HAP-1 (cell line): Measurements from ENCODE around the gene PRAME.

Experiments
- DNase-seq, 2 experiments: peaks; one replicate each; pipeline ENCODE4 v3.0.0-alpha.2; 2016 to 2020; ENCODE audit warnings: low spot score in 2 of 2
- H3K27me3 ChIP-seq: fragments of 250-450 bp; sonication (Bioruptor Pico); 2 replicates; pipeline ENCODE4 v1.5.1; 2020; ENCODE audit warnings: low read depth, mild to moderate bottlenecking, moderate library complexity
- H3K36me3 ChIP-seq: fragments of 250-450 bp; sonication (Bioruptor Pico); replicated peaks from 2 replicates; pipeline ENCODE4 v1.5.1; 2020; ENCODE audit warnings: mild to moderate bottlenecking
- H3K4me1 ChIP-seq: fragments of 250-450 bp; sonication (Bioruptor Pico); 2 replicates; pipeline ENCODE4 v1.5.1; 2020; ENCODE audit warnings: mild to moderate bottlenecking
- H3K4me3 ChIP-seq: fragments of 250-450 bp; sonication (Bioruptor Pico); 2 replicates; pipeline ENCODE4 v1.5.1; 2020; ENCODE audit warnings: mild to moderate bottlenecking, moderate library complexity
- H3K9me3 ChIP-seq: fragments of 250-450 bp; sonication (Bioruptor Pico); 2 replicates; pipeline ENCODE4 v1.5.1; 2020; ENCODE audit warnings: mild to moderate bottlenecking, moderate library complexity
- in situ Hi-C: fragments of 300-500 bp; cut with MboI; formaldehyde crosslinking; loops from 3 replicates; pipeline ENCODE4 v1.14.3; 2020; ENCODE audit warnings: low sequenced_read_pairs, inconsistent platforms, mixed read lengths

Gene PRAME

DNA sequence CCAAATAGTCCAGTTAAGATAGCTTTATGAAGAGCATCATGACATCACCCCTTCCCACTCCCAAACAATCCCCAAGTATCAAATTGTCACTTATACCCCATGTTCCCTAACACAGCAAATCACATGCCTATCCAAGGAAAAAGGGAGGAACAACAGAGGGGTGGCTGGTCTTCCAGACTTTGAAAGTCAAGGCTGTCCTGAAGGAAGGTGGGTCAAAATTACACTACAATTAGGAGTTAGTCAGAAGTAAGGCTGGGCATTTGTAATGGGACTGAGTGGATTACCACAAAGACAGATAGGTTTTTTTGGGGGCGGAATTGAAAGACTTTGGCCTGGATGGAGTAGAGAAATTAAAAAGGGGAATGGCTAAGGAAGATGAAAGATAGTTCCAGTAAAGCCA, 5.9 kb downstream of the PRAME start:
- in situ Hi-C loops: no loop called here
- Histone ChIP-seq H3K9me3 (no peaks in the 10 kb centered on the region), H3K4me1 (no peaks in the 10 kb centered on the region), H3K36me3 (no peaks in the 10 kb centered on the region), H3K27me3 (no peaks in the 10 kb centered on the region), H3K4me3 (no peak overlapping the region)
- no peak for DNase-seq

GRCh38 chr22:22552630-22553029, 6.4 kb downstream of the PRAME start:
- in situ Hi-C loops: no loop called here
- no peak for DNase-seq

GRCh38 chr22:22550789-22551434, 8.2 kb downstream of the PRAME start:
- no peaks in the 10 kb centered on the region for H3K36me3 ChIP-seq
- in situ Hi-C loops: no loop called here
- no peaks in the 10 kb centered on the region for H3K9me3 ChIP-seq
- no peak for DNase-seq
- no peak overlapping the region for H3K4me3 ChIP-seq
- no peaks in the 10 kb centered on the region for H3K4me1 ChIP-seq
- H3K27me3 ChIP-seq: no peaks in the 10 kb centered on the region

More at GRCh38 chr22:22552630-22553029, 6.4 kb downstream of the PRAME start:
- Histone ChIP-seq H3K27me3 (no peaks in the 10 kb centered on the region), H3K4me3 (no peak overlapping the region), H3K36me3 (no peaks in the 10 kb centered on the region), H3K9me3 (no peaks in the 10 kb centered on the region), H3K4me1 (no peaks in the 10 kb centered on the region)

- H3K9me3 ChIP-seq: no peaks in the 10 kb centered on the region
- no peaks in the 10 kb centered on the region for H3K27me3 ChIP-seq
- DNase-seq: no peak
- no peaks in the 10 kb centered on the region for H3K4me1 ChIP-seq
- in situ Hi-C loops: no loop called here
- H3K36me3 ChIP-seq: no peaks in the 10 kb centered on the region
- H3K4me3 ChIP-seq: no peak overlapping the region
These were observed 10.2 kb downstream of the PRAME start for GRCh38 chr22:22548910-22549309.

- no peak overlapping the region for H3K4me3 ChIP-seq
- in situ Hi-C loops: no loop called here
- no peaks in the 10 kb centered on the region for H3K27me3 ChIP-seq
- DNase-seq: no peak
- no peaks in the 10 kb centered on the region for H3K4me1 ChIP-seq
- H3K9me3 ChIP-seq: no peaks in the 10 kb centered on the region
- no peaks in the 10 kb centered on the region for H3K36me3 ChIP-seq
These were observed 10.7 kb downstream of the PRAME start for GRCh38 chr22:22548317-22548716.

DNA sequence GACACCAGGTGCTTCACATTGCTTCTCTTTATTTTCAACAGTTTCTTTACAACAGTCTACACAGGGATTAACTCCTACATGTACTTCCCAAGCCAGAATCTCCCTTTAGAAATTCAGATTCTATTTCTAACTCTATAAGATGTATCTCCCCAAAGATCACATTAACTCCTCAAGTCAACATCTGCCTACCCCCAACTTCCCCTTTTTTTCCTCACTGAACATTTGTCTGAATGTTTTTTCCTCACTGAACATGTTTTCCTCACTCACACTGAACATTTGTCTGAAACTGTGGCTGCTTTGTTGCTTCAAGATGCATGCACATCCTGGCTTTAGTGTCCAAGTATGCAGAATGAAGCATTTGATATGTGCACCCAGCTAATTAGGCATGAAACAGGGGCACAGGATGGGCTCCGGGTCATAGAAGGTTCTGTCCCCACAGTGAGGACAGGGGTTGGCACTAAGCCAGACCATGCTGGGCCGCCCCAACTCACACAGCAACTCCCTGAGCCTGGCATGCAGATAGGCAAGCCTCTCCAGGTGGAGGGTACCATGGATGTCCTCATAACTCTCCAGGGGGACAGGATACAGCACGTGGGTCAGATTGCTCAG, 11.3 kb downstream of the PRAME start:
- in situ Hi-C loops: no loop called here
- Histone ChIP-seq H3K9me3 (no peaks in the 10 kb centered on the region), H3K4me3 (no peak overlapping the region), H3K36me3 (no peaks in the 10 kb centered on the region), H3K4me1 (no peaks in the 10 kb centered on the region), H3K27me3 (no peaks in the 10 kb centered on the region)
- DNase-seq: no peak

DNA sequence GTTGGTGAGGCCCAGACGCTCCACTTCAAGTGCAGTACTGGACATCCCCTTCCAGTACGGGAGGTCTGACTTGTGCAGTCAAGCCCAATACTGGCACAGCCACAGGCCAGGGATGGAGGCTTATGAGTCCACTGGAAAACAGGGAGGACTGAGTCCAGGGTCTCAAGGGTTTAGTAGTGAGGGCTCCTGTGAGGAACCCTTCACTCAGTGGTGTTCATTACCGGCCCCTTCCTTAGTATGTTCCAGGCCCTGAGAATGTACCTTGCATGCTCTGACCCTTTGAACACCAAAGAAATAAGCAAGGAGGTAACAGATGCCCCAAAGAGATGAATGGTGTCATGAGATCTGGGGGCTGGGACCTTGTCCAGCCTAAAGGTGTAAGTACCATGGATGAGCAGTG, 11.8 kb downstream of the PRAME start:
- H3K27me3 ChIP-seq: no peaks in the 10 kb centered on the region
- H3K4me1 ChIP-seq: no peaks in the 10 kb centered on the region
- no peak overlapping the region for H3K4me3 ChIP-seq
- no peaks in the 10 kb centered on the region for H3K9me3 ChIP-seq
- in situ Hi-C loops: no loop called here
- no peak for DNase-seq
- no peaks in the 10 kb centered on the region for H3K36me3 ChIP-seq

DNA sequence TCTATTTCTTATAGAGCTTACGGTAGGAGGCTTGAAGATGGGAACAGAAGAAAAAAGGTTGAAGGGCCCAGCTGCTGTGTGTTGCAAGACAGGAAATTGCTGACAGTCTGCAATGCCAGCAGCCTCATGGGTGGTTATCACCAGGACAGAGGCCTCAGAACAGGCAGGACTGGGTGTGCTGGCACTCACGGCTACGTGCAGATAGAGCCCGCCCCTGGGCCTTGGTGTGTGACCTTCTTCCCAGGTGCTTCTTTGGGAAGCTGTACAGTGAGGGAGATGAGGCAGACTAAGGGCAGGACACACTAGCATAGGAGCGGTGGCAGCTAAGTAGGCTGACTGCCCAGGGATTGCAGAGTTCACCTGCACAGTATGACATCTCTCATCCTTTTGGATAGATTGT, 12.6 kb downstream of the PRAME start:
- no peaks in the 10 kb centered on the region for H3K4me1 ChIP-seq
- H3K9me3 ChIP-seq: no peaks in the 10 kb centered on the region
- no peaks in the 10 kb centered on the region for H3K27me3 ChIP-seq
- no peak overlapping the region for H3K4me3 ChIP-seq
- in situ Hi-C loops: no loop called here
- no peaks in the 10 kb centered on the region for H3K36me3 ChIP-seq
- DNase-seq: no peak

GRCh38 chr22:22545084-22545483, 14.0 kb downstream of the PRAME start:
- in situ Hi-C loops: no loop called here
- no peak for DNase-seq
- Histone ChIP-seq H3K36me3 (no peaks in the 10 kb centered on the region), H3K9me3 (no peaks in the 10 kb centered on the region), H3K27me3 (no peaks in the 10 kb centered on the region), H3K4me3 (no peak overlapping the region), H3K4me1 (no peaks in the 10 kb centered on the region)

DNA sequence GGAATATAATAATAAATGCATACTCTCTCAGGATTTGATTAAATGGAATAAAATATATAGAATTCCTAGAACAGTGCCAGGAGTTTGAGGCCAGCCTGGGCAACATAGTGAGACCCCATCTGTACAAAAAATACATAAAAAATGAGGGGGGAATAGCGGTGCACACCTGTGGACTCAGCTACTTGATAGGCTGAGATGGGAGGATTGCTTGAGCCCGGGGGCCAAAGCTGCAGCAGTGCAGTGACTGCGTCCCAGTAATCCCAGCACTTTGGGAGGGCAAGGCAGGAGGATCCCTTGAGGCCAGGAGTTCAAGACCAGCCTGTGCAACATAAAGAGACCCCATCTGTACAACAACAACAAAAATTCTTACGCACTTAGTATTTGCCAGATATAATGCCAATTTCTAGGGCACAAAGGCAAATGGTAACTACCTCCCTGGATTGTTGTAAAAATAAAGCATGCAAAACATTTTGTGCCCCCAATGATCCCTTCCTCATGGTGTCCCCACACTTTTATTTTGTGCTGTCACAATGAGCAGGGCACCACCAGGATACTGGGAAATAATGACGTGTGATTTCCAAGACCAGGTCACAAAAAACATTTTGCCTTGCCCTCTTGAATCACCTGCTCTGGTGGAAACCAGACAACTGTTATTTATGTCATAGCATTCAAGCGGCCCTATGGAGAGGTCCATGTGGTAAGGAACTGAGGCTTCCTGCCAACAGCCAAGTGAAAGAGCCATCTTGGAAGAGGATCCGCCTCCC, 20.7 kb downstream of the PRAME start:
- Histone ChIP-seq H3K9me3 (no peaks in the 10 kb centered on the region), H3K27me3 (no peaks in the 10 kb centered on the region), H3K4me1 (no peaks in the 10 kb centered on the region), H3K36me3 (no peaks in the 10 kb centered on the region), H3K4me3 (no peak overlapping the region)
- in situ Hi-C loops: no loop called here
- DNase-seq: no peak

DNA sequence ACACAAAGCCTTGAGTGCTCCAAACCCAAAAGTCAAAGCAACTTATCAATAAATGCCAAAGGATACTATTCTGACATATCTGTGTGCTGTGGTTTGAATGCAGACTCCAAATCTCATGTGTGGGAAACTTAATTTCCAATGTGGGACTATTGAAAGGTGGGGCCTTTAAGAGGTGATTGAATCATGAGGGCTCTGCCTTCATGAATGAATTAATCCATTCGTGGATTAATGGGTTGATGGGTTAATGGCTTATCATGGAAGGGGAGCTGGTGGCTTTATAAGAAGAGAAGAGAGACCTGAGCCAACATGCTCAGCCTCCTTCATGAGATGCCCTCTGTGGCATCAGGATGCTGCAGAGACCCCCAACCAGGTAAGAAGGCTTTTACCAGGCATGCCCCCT, 22.1 kb downstream of the PRAME start:
- no peaks in the 10 kb centered on the region for H3K36me3 ChIP-seq
- in situ Hi-C loops: no loop called here
- H3K4me3 ChIP-seq: no peak overlapping the region
- H3K9me3 ChIP-seq: no peaks in the 10 kb centered on the region
- no peaks in the 10 kb centered on the region for H3K27me3 ChIP-seq
- no peak for DNase-seq
- no peaks in the 10 kb centered on the region for H3K4me1 ChIP-seq

- Histone ChIP-seq H3K4me3 (no peak overlapping the region), H3K9me3 (no peaks in the 10 kb centered on the region), H3K27me3 (no peaks in the 10 kb centered on the region), H3K4me1 (no peaks in the 10 kb centered on the region), H3K36me3 (no peaks in the 10 kb centered on the region)
- in situ Hi-C loops: no loop called here
- no peak for DNase-seq
These were observed 22.6 kb downstream of the PRAME start for GRCh38 chr22:22536515-22536914.

DNA sequence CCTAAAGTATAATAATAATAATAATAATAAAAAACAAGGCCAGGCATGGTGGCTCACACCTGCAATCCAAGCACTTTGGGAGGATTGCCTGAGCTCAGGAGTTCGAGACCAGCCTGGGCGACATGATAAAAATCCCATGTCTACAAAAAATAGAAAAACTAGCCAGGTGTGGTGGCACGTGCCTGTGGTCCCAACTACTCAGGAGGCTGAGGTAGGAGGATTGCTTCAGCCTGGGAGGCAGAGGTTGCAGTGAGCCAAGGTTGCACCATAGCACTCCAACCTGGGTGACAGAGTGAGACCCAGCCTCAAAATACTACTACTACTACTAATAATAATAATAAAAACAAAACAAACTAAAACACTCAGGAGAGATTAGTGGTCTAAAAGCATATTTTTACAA, 23.4 kb downstream of the PRAME start:
- Histone ChIP-seq H3K36me3 (no peaks in the 10 kb centered on the region), H3K9me3 (no peaks in the 10 kb centered on the region), H3K4me1 (no peaks in the 10 kb centered on the region), H3K4me3 (no peak overlapping the region), H3K27me3 (no peaks in the 10 kb centered on the region)
- in situ Hi-C loops: no loop called here
- no peak for DNase-seq

- Histone ChIP-seq H3K4me3 (no peak overlapping the region), H3K36me3 (no peaks in the 10 kb centered on the region), H3K4me1 (no peaks in the 10 kb centered on the region), H3K27me3 (no peaks in the 10 kb centered on the region), H3K9me3 (no peaks in the 10 kb centered on the region)
- in situ Hi-C loops: no loop called here
- DNase-seq: no peak
These were observed 24.3 kb downstream of the PRAME start for GRCh38 chr22:22534604-22535415.
